Heart right ventricle (tissue), 16 donors: ENCODE data around the gene ADD2. TPM values are rescaled to one million over a fixed set of nuclear protein-coding genes. Genes with fewer than 3 reads are reported as not detected.

Experiments used
- ATAC-seq, 8 donors: fragments of 200-7000 bp; cut with Tn5 transposase; one replicate each; pipeline ENCODE4 v1.9.1; 2020; ENCODE audit warnings: mild to moderate bottlenecking in 8 of 8, moderate library complexity in 8 of 8, moderate number of reproducible peaks in 1 of 8
- DNase-seq, 2 donors: peaks; one replicate each; pipeline ENCODE4 v3.0.0-alpha.2; 2020
- H3K27ac ChIP-seq, 10 donors: fragments of 200-600 bp; sonication (generic) in 2 of 10; one replicate each; pipeline versions ENCODE4 v1.5.0 to v1.8.0; 2020 to 2022; ENCODE audit warnings: mild to moderate bottlenecking in 3 of 10
- H3K27me3 ChIP-seq, 7 donors: fragments of 200-600 bp; one replicate each; pipeline ENCODE4 v1.8.0; 2021 to 2022; ENCODE audit warnings: mild to moderate bottlenecking in 2 of 7
- H3K36me3 ChIP-seq, 9 donors: fragments of 200-600 bp; sonication (generic) in 1 of 9; one replicate each; pipeline versions ENCODE4 v1.5.0 to v1.8.0; 2020 to 2022; ENCODE audit warnings: mild to moderate bottlenecking in 2 of 9
- H3K4me1 ChIP-seq, 9 donors: fragments of 200-600 bp; sonication (generic) in 1 of 9; one replicate each; pipeline versions ENCODE4 v1.5.0 to v1.8.0; 2020 to 2022; ENCODE audit warnings: mild to moderate bottlenecking in 4 of 9
- H3K4me3 ChIP-seq, 10 donors: fragments of 200-600 bp; sonication (generic) in 2 of 10; one replicate each; pipeline versions ENCODE4 v1.5.0 to v1.8.0; 2020 to 2022; ENCODE audit warnings: mild to moderate bottlenecking in 7 of 10, moderate library complexity in 2 of 10
- H3K9me3 ChIP-seq, 11 donors: fragments of 200-600 bp in 10 of 11; sonication (generic) in 2 of 11; one replicate each; pipeline versions ENCODE4 v1.5.0 to v1.8.0; 2013 to 2022; ENCODE audit warnings: mild to moderate bottlenecking in 2 of 11, control low read depth in 1 of 11, moderate library complexity in 1 of 11
- WGBS, 2 donors: extraction: QIAGEN DNeasy Blood & Tissue Kit; methylation state at CpG; one replicate each; pipeline ENCODE4 v1.1.7; 2013; ENCODE audit warnings: inconsistent platforms in 1 of 2; 5-methylcytosine and 5-hydroxymethylcytosine counted together
- intact Hi-C, 10 donors: fragments of 100-400 bp; cut with DNase I; formaldehyde crosslinking; loops; one replicate each; pipeline versions ENCODE4 v1.11.1 to v1.14.2; 2022
- polyA plus RNA-seq, 2 donors: library from polyadenylated mRNA; stranded (reverse); fragments of 200-250 nt; gene quantifications; one replicate each; pipeline ENCODE4 v1.2.3, GENCODE V29; 2013
- total RNA-seq, 10 donors: library from RNA; stranded (reverse); fragmentation: NEBNext Ultra II Directional in 3 of 10; extraction: Animal tissue kit (Norgen Biotek cat#: 25700) in 3 of 10; gene quantifications; one replicate each; pipeline versions ENCODE4 v1.2.1 to v1.2.4, GENCODE V29; 2021 to 2023
- TF ChIP-seq, protein P1 (sequence below), 9 donors: fragments of 200-600 bp; sonication (generic) in 2 of 9; IDR thresholded peaks; one replicate each; pipeline versions ENCODE4 v1.5.0 to v1.8.0; 2021 to 2022; ENCODE audit warnings: antibody characterized with exemption in 9 of 9, mild to moderate bottlenecking in 5 of 9, moderate library complexity in 1 of 9
- donor health status: Arrhythmogenic right ventricular cardiomyopathy.
- donor health status: ischemic (EF 13 %, LVEDD 7.1; RV severe dilation, severe dysfunction).
- donor health status: healthy with polysubstance abuse.
- donor health status: DM: no; HTN: yes; CAD: no.
- donor health status: DM: no; HTN: no; CAD: no.
- donor health status: ischemic (EF 25% LVEDD 6.9; RV normal size, moderate dysfunction).
- donor health status: ischemic (EF 25% LVEDD 5.7; RV mildly dilated, moderate dysfunction).
- donor health status: healthy.
- donor health status: DM: yes; HTN: yes; CAD: no.
- donor health status: Ischemic cardiomyopathy.
- donor health status: ischemic (EF 35%, LVEDD 5.7; RV mildly dilated, moderate dysfunction).
- donor health status: nonischemic (EF 11% LVEDD 7.7; RV severe dilation, severe dysfunction).
- donor health status: DM: yes; HTN: yes; CAD: no.
- donor health status: PGD.
- donor health status: ischemic (EF 29% LVEDD 5.4; RV normal size, mild dysfunction).
- donor health status: nonischemic (EF 23%, LVEDD 6.1; RV moderate dilation, normal function).

ADD2 gene
- total and polyA plus RNA-seq, 12 donors: 0.16 to 5.7 (median 2.2) TPM

DNA sequence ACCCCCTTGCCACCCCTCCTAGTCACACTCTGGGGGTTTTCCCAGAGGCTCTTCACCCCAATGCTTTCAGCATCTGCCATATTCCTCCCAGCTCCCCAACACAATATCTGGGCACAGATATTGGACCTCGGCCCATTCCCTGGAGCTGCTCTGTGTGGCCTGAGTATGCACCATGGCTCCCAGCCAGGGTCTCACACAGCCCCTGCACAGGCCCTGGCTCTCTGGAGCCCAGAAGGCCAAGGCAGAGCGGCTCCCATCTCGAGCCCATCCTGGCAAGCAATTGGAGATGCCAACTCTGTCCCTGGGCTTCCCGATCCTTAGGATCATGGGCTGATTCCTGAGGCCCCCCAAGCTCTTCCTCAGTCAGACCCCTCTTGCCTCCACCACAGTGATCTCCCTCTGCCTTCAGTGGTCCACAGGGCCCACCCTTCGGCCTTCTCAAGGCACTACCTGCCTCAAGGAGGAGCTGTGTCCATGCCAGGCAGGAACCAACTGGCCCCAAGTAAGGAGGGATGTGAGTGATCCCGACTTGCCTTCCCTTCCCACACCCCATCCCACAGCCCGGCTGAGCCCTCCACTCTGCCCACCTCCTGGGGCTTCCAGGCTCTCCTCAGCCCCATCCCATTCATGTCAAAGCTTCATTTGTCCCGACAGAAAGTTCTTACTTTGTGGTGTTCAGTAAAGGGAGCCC is 62.7 kb downstream of the ADD2 start:
- Histone ChIP-seq H3K27ac (no peak overlapping the region), H3K9me3 (no peaks in the 10 kb centered on the region), H3K4me3 (no peak overlapping the region), H3K36me3 (no peaks in the 10 kb centered on the region), H3K27me3 (no peaks in the 10 kb centered on the region), H3K4me1 (peaks cover 0 to 4% (median 0%) of the 10 kb centered on the region in 9 donors)
- intact Hi-C loops: no loop called here
- ATAC-seq (peak in 1 of 8 donors; percentile 26), DNase-seq (no peak)
- 83 to 92% methylated on average over 8 of the region's 8 CpGs for WGBS, 2 donors
- TF ChIP-seq, protein P1, sequence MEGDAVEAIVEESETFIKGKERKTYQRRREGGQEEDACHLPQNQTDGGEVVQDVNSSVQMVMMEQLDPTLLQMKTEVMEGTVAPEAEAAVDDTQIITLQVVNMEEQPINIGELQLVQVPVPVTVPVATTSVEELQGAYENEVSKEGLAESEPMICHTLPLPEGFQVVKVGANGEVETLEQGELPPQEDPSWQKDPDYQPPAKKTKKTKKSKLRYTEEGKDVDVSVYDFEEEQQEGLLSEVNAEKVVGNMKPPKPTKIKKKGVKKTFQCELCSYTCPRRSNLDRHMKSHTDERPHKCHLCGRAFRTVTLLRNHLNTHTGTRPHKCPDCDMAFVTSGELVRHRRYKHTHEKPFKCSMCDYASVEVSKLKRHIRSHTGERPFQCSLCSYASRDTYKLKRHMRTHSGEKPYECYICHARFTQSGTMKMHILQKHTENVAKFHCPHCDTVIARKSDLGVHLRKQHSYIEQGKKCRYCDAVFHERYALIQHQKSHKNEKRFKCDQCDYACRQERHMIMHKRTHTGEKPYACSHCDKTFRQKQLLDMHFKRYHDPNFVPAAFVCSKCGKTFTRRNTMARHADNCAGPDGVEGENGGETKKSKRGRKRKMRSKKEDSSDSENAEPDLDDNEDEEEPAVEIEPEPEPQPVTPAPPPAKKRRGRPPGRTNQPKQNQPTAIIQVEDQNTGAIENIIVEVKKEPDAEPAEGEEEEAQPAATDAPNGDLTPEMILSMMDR (IDR thresholded peaks at IDR 0.05): no peak

DNA sequence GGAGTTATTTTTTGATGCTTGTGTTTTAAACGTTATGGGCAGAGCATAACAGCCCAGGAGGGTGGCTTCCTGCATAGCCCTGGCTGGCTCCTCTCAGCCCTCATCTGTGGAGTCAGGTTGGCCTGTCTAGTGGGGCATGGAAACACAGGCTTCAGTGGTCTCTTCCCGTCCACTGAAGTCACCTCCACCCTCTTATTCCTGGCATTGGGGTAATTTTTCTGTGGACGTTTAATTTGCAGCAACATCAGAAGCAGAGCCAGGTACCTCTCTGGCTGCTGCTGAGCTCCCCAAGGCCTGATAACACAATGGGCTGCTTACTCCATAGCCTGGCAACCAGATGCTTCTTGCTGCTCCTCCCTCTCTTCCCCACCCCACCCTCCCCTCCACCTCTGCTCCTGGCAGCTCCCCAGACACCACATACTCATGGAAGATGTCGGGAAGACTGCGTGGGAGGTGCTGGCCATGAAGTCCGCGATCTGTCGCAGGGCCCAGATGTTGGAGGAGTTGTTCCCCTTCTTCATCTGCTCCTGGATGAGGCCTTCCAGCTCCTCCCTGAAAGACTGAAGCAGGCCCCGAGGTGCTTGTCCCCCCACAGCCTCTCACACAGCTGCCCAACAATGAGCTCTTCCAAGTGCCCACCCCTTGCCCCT is 64.0 kb downstream of the ADD2 start:
- Histone ChIP-seq H3K27ac (no peak overlapping the region), H3K27me3 (no peaks in the 10 kb centered on the region), H3K4me3 (no peak overlapping the region), H3K36me3 (no peaks in the 10 kb centered on the region), H3K9me3 (no peaks in the 10 kb centered on the region), H3K4me1 (peaks cover 0 to 4% (median 0%) of the 10 kb centered on the region in 9 donors)
- ATAC-seq (peak in 5 of 8 donors; percentile 7 to 59 (median 29)), DNase-seq (peak in 1 of 2 donors; percentile 13)
- WGBS, 2 donors: 45 to 62% methylated on average over 9 of the region's 9 CpGs
- intact Hi-C loops: no loop called here
- TF ChIP-seq, protein P1 (IDR thresholded peaks at IDR 0.05): no peak

DNA sequence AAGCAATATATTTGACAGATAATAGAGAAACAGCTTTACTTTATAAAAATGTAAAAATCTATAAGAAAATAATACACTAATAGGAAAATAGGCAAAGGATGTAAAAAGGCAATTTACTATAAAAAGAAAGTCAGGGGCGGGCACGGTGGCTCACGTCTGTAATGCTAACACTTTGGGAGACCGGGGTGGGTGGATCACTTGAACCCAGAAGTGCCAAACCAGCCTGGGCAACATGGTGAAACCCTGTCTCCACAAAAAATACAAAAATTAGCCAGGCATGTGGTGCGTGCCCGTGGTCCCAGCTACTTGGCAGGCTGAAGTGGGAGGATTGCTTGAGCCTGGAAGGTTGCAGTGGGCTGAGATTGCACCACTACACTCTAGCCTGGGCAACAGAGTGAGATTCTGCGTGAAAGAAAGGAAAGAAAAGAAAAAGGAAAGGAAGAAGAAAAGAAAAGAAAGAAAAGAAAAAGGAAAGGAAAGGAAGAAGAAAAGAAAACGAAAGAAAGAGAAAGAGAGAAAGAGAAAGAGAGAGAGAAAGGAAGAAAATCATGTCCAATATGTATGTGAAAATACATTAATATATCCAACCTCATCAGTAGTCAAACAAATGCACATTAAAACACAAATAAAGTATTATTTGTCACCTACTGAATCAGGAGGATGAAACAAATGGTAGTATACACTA is 65.1 kb downstream of the ADD2 start:
- Histone ChIP-seq H3K4me1 (peaks cover 0 to 4% (median 0%) of the 10 kb centered on the region in 9 donors), H3K9me3 (no peaks in the 10 kb centered on the region), H3K4me3 (no peak overlapping the region), H3K27me3 (peaks cover 0 to 2% (median 0%) of the 10 kb centered on the region in 7 donors), H3K36me3 (no peaks in the 10 kb centered on the region), H3K27ac (no peak overlapping the region)
- DNase-seq (no peak), ATAC-seq (no peak)
- TF ChIP-seq, protein P1 (IDR thresholded peaks at IDR 0.05): no peak
- intact Hi-C loops: no loop called here
- WGBS, 2 donors: 91 to 93% methylated on average over 8 of the region's 8 CpGs

DNA sequence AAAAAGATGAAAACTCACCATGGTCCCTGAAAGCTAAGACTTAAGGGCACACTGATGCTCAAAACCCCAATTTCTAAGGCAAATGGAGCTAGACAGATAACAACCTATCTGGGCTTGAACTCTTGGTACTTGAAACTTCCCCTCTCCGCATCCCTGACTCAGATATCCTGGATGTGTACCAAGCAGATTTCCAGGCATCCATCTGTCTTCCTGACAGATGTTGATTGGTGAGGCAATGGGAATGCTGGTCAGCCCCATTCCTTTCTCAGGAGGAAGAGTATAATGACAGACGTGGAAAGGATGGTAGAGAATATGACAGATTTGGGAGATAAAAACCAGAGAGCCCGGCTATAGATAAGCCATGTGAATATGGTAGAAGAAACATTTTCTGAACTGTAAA is 69.2 kb downstream of the ADD2 start:
- no peak overlapping the region for H3K4me3 ChIP-seq
- H3K27ac ChIP-seq: no peak overlapping the region
- H3K27me3 ChIP-seq: peaks cover 0 to 11% (median 0%) of the 10 kb centered on the region in 7 donors
- no peaks in the 10 kb centered on the region for H3K4me1 ChIP-seq
- ATAC-seq (no peak), DNase-seq (no peak)
- 60 to 70% methylated on average over 3 of the region's 3 CpGs for WGBS, 2 donors
- no peaks in the 10 kb centered on the region for H3K36me3 ChIP-seq
- TF ChIP-seq, protein P1 (IDR thresholded peaks at IDR 0.05): no peak
- intact Hi-C loops: no loop called here
- no peaks in the 10 kb centered on the region for H3K9me3 ChIP-seq
